HepG2 (cell line): ENCODE results near the gene WNT5B. TPM values are rescaled to one million over a fixed set of nuclear protein-coding genes. Genes with fewer than 3 reads are reported as not detected.

Experiments used
- DMAP1 ChIP-seq: IDR thresholded peaks from 2 replicates; pipeline ENCODE4 v1.6.1; 2016
- ISL2 ChIP-seq: sonication (generic); formaldehyde crosslinking; IDR thresholded peaks from 2 replicates; pipeline ENCODE4 v1.5.0; 2020; ENCODE audit warnings: missing genetic modification reagents
- KAT7 ChIP-seq: IDR thresholded peaks from 2 replicates; pipeline ENCODE4 v1.6.1; 2018; ENCODE audit warnings: borderline replicate concordance, missing compliant biosample characterization
- KMT2A ChIP-seq: sonication (generic); formaldehyde crosslinking; IDR thresholded peaks from 2 replicates; pipeline ENCODE4 v1.4.0; 2020; ENCODE audit warnings: missing genetic modification reagents
- PBX2 ChIP-seq: IDR thresholded peaks from 2 replicates; pipeline ENCODE4 v1.6.1; 2016; ENCODE audit warnings: control low read depth
- PHF8 ChIP-seq: sonication (generic); formaldehyde crosslinking; IDR thresholded peaks from 2 replicates; pipeline ENCODE4 v1.5.0; 2020; ENCODE audit warnings: missing genetic modification reagents
- SIN3A ChIP-seq: IDR thresholded peaks from 2 replicates; pipeline ENCODE4 v1.6.1; 2011; ENCODE audit warnings: low read depth, mild to moderate bottlenecking, control low read depth, low read length, borderline replicate concordance
- THAP8 ChIP-seq: sonication (generic); formaldehyde crosslinking; IDR thresholded peaks from 2 replicates; pipeline ENCODE4 v1.5.1; 2020; ENCODE audit warnings: missing genetic modification reagents, mild to moderate bottlenecking, borderline replicate concordance
- ZNF251 ChIP-seq: sonication (generic); formaldehyde crosslinking; IDR thresholded peaks from 2 replicates; pipeline ENCODE4 v1.9.0; 2021; ENCODE audit warnings: mild to moderate bottlenecking, missing genetic modification reagents
- ZNF280B ChIP-seq: sonication (generic); formaldehyde crosslinking; IDR thresholded peaks from 2 replicates; pipeline ENCODE4 v1.5.0; 2020; ENCODE audit warnings: missing genetic modification reagents, mild to moderate bottlenecking, borderline replicate concordance
- ZNF329 ChIP-seq: sonication (generic); formaldehyde crosslinking; IDR thresholded peaks from 2 replicates; pipeline ENCODE4 v1.9.0; 2021; ENCODE audit warnings: low read depth, mild to moderate bottlenecking, missing genetic modification reagents
- ZNF512B ChIP-seq: sonication (generic); formaldehyde crosslinking; IDR thresholded peaks from 2 replicates; pipeline ENCODE4 v1.5.1; 2020; ENCODE audit warnings: missing genetic modification reagents, mild to moderate bottlenecking, borderline replicate concordance
- ZNF639 ChIP-seq: conservative IDR thresholded peaks from 2 replicates; pipeline ENCODE4 v1.6.1; 2018; ENCODE audit warnings: missing genetic modification reagents
- ZNF703 ChIP-seq: sonication (generic); formaldehyde crosslinking; IDR thresholded peaks from 2 replicates; pipeline ENCODE4 v1.5.1; 2020; ENCODE audit warnings: missing genetic modification reagents, mild to moderate bottlenecking, moderate library complexity, borderline replicate concordance
- ZNF770 ChIP-seq: sonication (generic); formaldehyde crosslinking; IDR thresholded peaks from 2 replicates; pipeline ENCODE4 v1.5.0; 2020; ENCODE audit warnings: mild to moderate bottlenecking, missing genetic modification reagents
- polyA plus RNA-seq, 8 experiments: library from polyadenylated mRNA; depleted of rRNA in 3 of 8; stranded (reverse) in 7 of 8; unstranded in 1 of 8; fragments of >200 nt; fragmentation: Illumina TruSeq in 4 of 8; extraction: Trizol in 4 of 8; gene quantifications; 2 replicates each; pipeline versions ENCODE4 v1.2.1 to v1.2.3, GENCODE V29; 2011 to 2016; ENCODE audit warnings: low read depth in 4 of 8, missing spikeins in 1 of 8, mixed read lengths in 1 of 8; ENCODE audit not compliant: insufficient read depth in 1 of 8
- total RNA-seq, 5 experiments: library from RNA; depleted of rRNA; stranded (reverse); fragments of >200 nt; fragmentation: Illumina TruSeq; extraction: Trizol; gene quantifications; 2 replicates each; pipeline ENCODE4 v1.2.3, GENCODE V29; 2016; ENCODE audit warnings: low read depth in 1 of 5

The WNT5B gene
- total and polyA plus RNA-seq, 2 of the 13 experiments (the other 11 are each of a cell fraction or from before 2014, with no cell fraction given): 0.04 TPM; not detected in 1

GRCh38 chr12:1593174-1594005 lies 35.6 kb upstream of the WNT5B start (continued):
- TF ChIP-seq SIN3A (peak; percentile 51; the same call in 1 of the 2 replicates), ZNF639 (CRISPR knock-in tag) (0 out of 2 replicates have a peak, but pooled peaks have one; percentile 48), PBX2 (CRISPR knock-in tag) (no peak), ISL2 (no peak), PHF8 (CRISPR knock-in tag) (peak; percentile 46; the same call in 1 of the 2 replicates), ZNF251 (CRISPR knock-in tag) (0 out of 2 replicates have a peak, but pooled peaks have one; percentile 48), KAT7 (0 out of 2 replicates have a peak, but pooled peaks have one; percentile 39), KMT2A (no peak), THAP8 (CRISPR knock-in tag) (no peak; the same call in 1 of the 2 replicates), ZNF770 (CRISPR knock-in tag) (peak; percentile 47; the same call in 1 of the 2 replicates), ZNF512B (CRISPR knock-in tag) (peak; percentile 76; the same call in 1 of the 2 replicates), ZNF703 (no peak), DMAP1 (CRISPR knock-in tag) (0 out of 2 replicates have a peak, but pooled peaks have one; percentile 67), ZNF329 (CRISPR knock-in tag) (no peak), ZNF280B (0 out of 2 replicates have a peak, but pooled peaks have one; percentile 53)
